Measurements from ENCODE around the gene WEE1. TPM values are rescaled to one million over a fixed set of nuclear protein-coding genes. Genes with fewer than 3 reads are reported as not detected.
A peak's percentile ranks its signal among the peaks of the same experiment; 100 is the strongest.
"Not testable (repeated sequence)": the region's sequence is repeated elsewhere in the genome, so short reads cannot be mapped to it uniquely, and the experiment has no call there.

The WEE1 gene
- polyA plus RNA-seq (ENCODE audit: insufficient read length in 4 of 4) = 10 to 100 TPM; 77.9 to 96.1 (median 84.4) TPM

GRCh38 chr11:9573052-9573774 is at the start of gene WEE1:
Gene WEE1 (plus strand): TSS chr11:9573670. CDS start chr11:9573934, 264 bp downstream.
- peak; percentile 95 to 98 (median 98) for DNase-seq (ENCODE audit: low read depth in 4 of 4, low spot score in 3 of 4)

GRCh38 chr11:9524001-9524400 is 49.5 kb upstream of the WEE1 start:
- DNase-seq (ENCODE audit: low read depth in 4 of 4, low spot score in 3 of 4) = no peak

- DNase-seq (ENCODE audit: low read depth in 4 of 4, low spot score in 3 of 4) = no peak
These were observed 48.4 kb upstream of the WEE1 start for GRCh38 chr11:9525116-9525515.

GRCh38 chr11:9527481-9528135 is 45.9 kb upstream of the WEE1 start:
- peak in 3 of 4 donors; percentile 57 to 72 (median 60) for DNase-seq (ENCODE audit: low read depth in 4 of 4, low spot score in 3 of 4)

- no peak for DNase-seq (ENCODE audit: low read depth in 4 of 4, low spot score in 3 of 4)
These were observed 45.4 kb upstream of the WEE1 start for GRCh38 chr11:9528136-9528501.

- no peak for DNase-seq (ENCODE audit: low read depth in 4 of 4, low spot score in 3 of 4)
These were observed 44.7 kb upstream of the WEE1 start for GRCh38 chr11:9528573-9529333.

GRCh38 chr11:9529334-9529650 is 44.2 kb upstream of the WEE1 start:
- no peak for DNase-seq (ENCODE audit: low read depth in 4 of 4, low spot score in 3 of 4)

- DNase-seq (ENCODE audit: low read depth in 4 of 4, low spot score in 3 of 4) = no peak
These were observed 43.3 kb upstream of the WEE1 start for GRCh38 chr11:9530020-9530621.

- no peak for DNase-seq (ENCODE audit: low read depth in 4 of 4, low spot score in 3 of 4)
These were observed 42.4 kb upstream of the WEE1 start for GRCh38 chr11:9530901-9531625.

GRCh38 chr11:9533058-9533457 is 40.4 kb upstream of the WEE1 start:
- DNase-seq (ENCODE audit: low read depth in 4 of 4, low spot score in 3 of 4) = no peak

- no peak for DNase-seq (ENCODE audit: low read depth in 4 of 4, low spot score in 3 of 4)
These were observed 39.6 kb upstream of the WEE1 start for GRCh38 chr11:9533736-9534473.

GRCh38 chr11:9535189-9535781 is 38.2 kb upstream of the WEE1 start:
- no peak for DNase-seq (ENCODE audit: low read depth in 4 of 4, low spot score in 3 of 4)

GRCh38 chr11:9538548-9538947 is 34.9 kb upstream of the WEE1 start:
- DNase-seq (ENCODE audit: low read depth in 4 of 4, low spot score in 3 of 4) = no peak

GRCh38 chr11:9549216-9549615 is 24.3 kb upstream of the WEE1 start:
- not testable (repeated sequence) for DNase-seq (ENCODE audit: low read depth in 4 of 4, low spot score in 3 of 4)

- no peak for DNase-seq (ENCODE audit: low read depth in 4 of 4, low spot score in 3 of 4)
These were observed 23.3 kb upstream of the WEE1 start for GRCh38 chr11:9550191-9550628.

GRCh38 chr11:9561279-9561982 is 12.0 kb upstream of the WEE1 start:
- no peak for DNase-seq (ENCODE audit: low read depth in 4 of 4, low spot score in 3 of 4)

- DNase-seq (ENCODE audit: low read depth in 4 of 4, low spot score in 3 of 4) = no peak
These were observed 10.8 kb upstream of the WEE1 start for GRCh38 chr11:9562716-9563115.

GRCh38 chr11:9563196-9563730 is 10.2 kb upstream of the WEE1 start:
- DNase-seq (ENCODE audit: low read depth in 4 of 4, low spot score in 3 of 4) = no peak
